Measurements from ENCODE around the gene C16orf92.

Gene C16orf92

GRCh38 chr16:29985271-29985811 is 37.7 kb upstream of the C16orf92 start:
- Histone ChIP-seq H3K27me3 (ENCODE audit: insufficient read depth, low read length, poor library complexity, severe bottlenecking) (no peaks in the 10 kb centered on the region), H3K4me1 (ENCODE audit: insufficient read depth, low read length, poor library complexity, severe bottlenecking) (no peaks in the 10 kb centered on the region), H3K9me3 (ENCODE audit: insufficient read depth, low read depth, low read length) (no peaks in the 10 kb centered on the region), H3K4me2 (ENCODE audit: low read depth, low read length, poor library complexity, severe bottlenecking) (no peak overlapping the region), H3K9ac (ENCODE audit: low read depth, low read length, poor library complexity, severe bottlenecking) (no peak overlapping the region), H3K9me2 (replicated peaks; ENCODE audit: low read depth, low read length) (no peaks in the 10 kb centered on the region), H2AFZ (ENCODE audit: low read length) (no peak overlapping the region), H4K20me1 (ENCODE audit: insufficient read depth, low read length, poor library complexity, severe bottlenecking) (no peaks in the 10 kb centered on the region), H3K36me3 (ENCODE audit: insufficient read depth, low read length) (peaks cover 92% of the 10 kb centered on the region), H3F3A (ENCODE audit: low read depth) (0 out of 2 replicates have a peak, but pooled peaks cover 3% of the 10 kb centered on the region), H3K79me2 (ENCODE audit: insufficient read depth, low read length) (no peaks in the 10 kb centered on the region), H3K4me3 (ENCODE audit: low read length, poor library complexity, severe bottlenecking) (no peak overlapping the region)
- no peak for TF ChIP-seq CTCF (conservative IDR thresholded peaks at IDR 0.05; ENCODE audit: low read length)
- TF ChIP-seq EZH2phosphoT487 (IDR thresholded peaks at IDR 0.05; ENCODE audit: borderline replicate concordance): no peak

- no peak for TF ChIP-seq CTCF (conservative IDR thresholded peaks at IDR 0.05; ENCODE audit: low read length)
- no peak for TF ChIP-seq EZH2phosphoT487 (IDR thresholded peaks at IDR 0.05; ENCODE audit: borderline replicate concordance)
- Histone ChIP-seq H3K4me3 (ENCODE audit: low read length, poor library complexity, severe bottlenecking) (no peak overlapping the region), H2AFZ (ENCODE audit: low read length) (no peak overlapping the region), H3K36me3 (ENCODE audit: insufficient read depth, low read length) (peaks cover 92% of the 10 kb centered on the region), H4K20me1 (ENCODE audit: insufficient read depth, low read length, poor library complexity, severe bottlenecking) (no peaks in the 10 kb centered on the region), H3K9ac (ENCODE audit: low read depth, low read length, poor library complexity, severe bottlenecking) (no peak overlapping the region), H3K9me2 (replicated peaks; ENCODE audit: low read depth, low read length) (no peaks in the 10 kb centered on the region), H3F3A (ENCODE audit: low read depth) (0 out of 2 replicates have a peak, but pooled peaks cover 3% of the 10 kb centered on the region), H3K4me2 (ENCODE audit: low read depth, low read length, poor library complexity, severe bottlenecking) (no peak overlapping the region), H3K79me2 (ENCODE audit: insufficient read depth, low read length) (no peaks in the 10 kb centered on the region), H3K4me1 (ENCODE audit: insufficient read depth, low read length, poor library complexity, severe bottlenecking) (no peaks in the 10 kb centered on the region), H3K27me3 (ENCODE audit: insufficient read depth, low read length, poor library complexity, severe bottlenecking) (no peaks in the 10 kb centered on the region), H3K9me3 (ENCODE audit: insufficient read depth, low read depth, low read length) (no peaks in the 10 kb centered on the region)
These were observed 36.8 kb upstream of the C16orf92 start for GRCh38 chr16:29986231-29986630.

GRCh38 chr16:29986931-29987330 is 36.1 kb upstream of the C16orf92 start:
- TF ChIP-seq CTCF (conservative IDR thresholded peaks at IDR 0.05; ENCODE audit: low read length): no peak
- TF ChIP-seq EZH2phosphoT487 (IDR thresholded peaks at IDR 0.05; ENCODE audit: borderline replicate concordance): no peak
- Histone ChIP-seq H3K4me1 (ENCODE audit: insufficient read depth, low read length, poor library complexity, severe bottlenecking) (no peaks in the 10 kb centered on the region), H3K9me3 (ENCODE audit: insufficient read depth, low read depth, low read length) (no peaks in the 10 kb centered on the region), H3K79me2 (ENCODE audit: insufficient read depth, low read length) (no peaks in the 10 kb centered on the region), H2AFZ (ENCODE audit: low read length) (no peak overlapping the region), H3K4me2 (ENCODE audit: low read depth, low read length, poor library complexity, severe bottlenecking) (no peak overlapping the region), H3K27me3 (ENCODE audit: insufficient read depth, low read length, poor library complexity, severe bottlenecking) (no peaks in the 10 kb centered on the region), H3K36me3 (ENCODE audit: insufficient read depth, low read length) (peaks cover 86% of the 10 kb centered on the region; the same call in 1 of the 2 replicates), H3K4me3 (ENCODE audit: low read length, poor library complexity, severe bottlenecking) (no peak overlapping the region), H4K20me1 (ENCODE audit: insufficient read depth, low read length, poor library complexity, severe bottlenecking) (no peaks in the 10 kb centered on the region), H3F3A (ENCODE audit: low read depth) (0 out of 2 replicates have a peak, but pooled peaks cover 3% of the 10 kb centered on the region), H3K9me2 (replicated peaks; ENCODE audit: low read depth, low read length) (no peaks in the 10 kb centered on the region), H3K9ac (ENCODE audit: low read depth, low read length, poor library complexity, severe bottlenecking) (no peak overlapping the region)

All from Loucy (cell line).